HCT116 (cell line): ENCODE results near the gene MAGEF1.

Experiments
- CTCF ChIP-seq, 3 experiments: fragments of 200-600 bp in 1 of 3; sonication (generic) in 1 of 3; IDR thresholded peaks in 2 of 3; conservative IDR thresholded peaks in 1 of 3; 2 replicates each; pipeline ENCODE4 v1.5.1; 2012 to 2017; ENCODE audit warnings: low read depth in 2 of 3, low read length in 2 of 3, antibody characterized with exemption in 1 of 3, borderline replicate concordance in 1 of 3, control low read depth in 1 of 3, mild to moderate bottlenecking in 1 of 3, mixed read lengths in 1 of 3, mixed run types in 1 of 3, moderate library complexity in 1 of 3; ENCODE audit not compliant: insufficient read depth in 1 of 3
- EZH2 ChIP-seq: fragments of 200-600 bp; sonication (generic); IDR thresholded peaks from 2 replicates; pipeline ENCODE4 v1.6.1; 2017; ENCODE audit warnings: antibody characterized with exemption, mixed run types
- MAX ChIP-seq: IDR thresholded peaks from 2 replicates; pipeline ENCODE4 v1.6.1; 2012
- POLR2A ChIP-seq: IDR thresholded peaks from 2 replicates; pipeline ENCODE4 v1.7.0; 2011; ENCODE audit warnings: borderline replicate concordance; ENCODE audit not compliant: insufficient read depth, insufficient read length; ENCODE audit errors: extremely low read depth
- POLR2AphosphoS5 ChIP-seq: IDR thresholded peaks from 2 replicates; pipeline ENCODE4 v1.6.1; 2011; ENCODE audit warnings: mild to moderate bottlenecking, low read depth, low read length, moderate library complexity
- ZBTB33 ChIP-seq: IDR thresholded peaks from 2 replicates; pipeline ENCODE4 v1.6.1; 2011; ENCODE audit warnings: mild to moderate bottlenecking, low read length, moderate library complexity; ENCODE audit not compliant: insufficient replicate concordance; ENCODE audit errors: extremely low read depth

GRCh38 chr3:184730924-184731323 is 19.1 kb upstream of the MAGEF1 start:
- no peak for TF ChIP-seq MAX
- TF ChIP-seq CTCF (IDR thresholded peaks at IDR 0.05 in 2 of 3, conservative IDR thresholded peaks at IDR 0.05 in 1 of 3; ENCODE audit: borderline replicate concordance in 1 of 3, insufficient read depth in 1 of 3, low read depth in 2 of 3, low read length in 2 of 3) = no peak
- no peak for TF ChIP-seq POLR2AphosphoS5
- no peak for TF ChIP-seq ZBTB33
- no peak for TF ChIP-seq EZH2
- TF ChIP-seq POLR2A = no peak
